ENCODE measurements around the gene TMC4.

The TMC4 gene

DNA sequence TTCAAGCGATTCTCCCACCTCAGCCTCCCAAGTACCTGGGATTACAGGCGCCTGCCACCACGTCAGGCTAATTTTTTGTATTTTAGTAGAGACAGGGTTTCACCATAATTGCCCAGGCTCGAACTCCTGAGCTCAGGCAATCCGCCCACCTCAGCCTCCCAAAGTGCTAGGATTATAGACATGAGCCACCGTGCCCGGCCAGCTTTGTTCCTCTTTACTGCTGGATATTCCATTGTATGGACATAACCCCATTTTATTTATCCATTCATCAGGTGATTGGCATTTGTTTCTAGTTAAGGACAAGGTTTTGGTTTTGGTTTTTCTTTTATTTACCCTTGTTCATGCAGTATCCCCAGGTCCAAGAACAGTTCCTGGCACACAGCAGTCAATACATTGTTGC is 23.6 kb upstream of the TMC4 start:
- TF ChIP-seq EGR1 (IDR thresholded peaks at IDR 0.05) (no peak), CREB1 (IDR thresholded peaks at IDR 0.05; ENCODE audit: low read depth) (no peak), NFIC (IDR thresholded peaks at IDR 0.05) (no peak), TCF12 (IDR thresholded peaks at IDR 0.05; ENCODE audit: low read depth) (no peak), EP300 (IDR thresholded peaks at IDR 0.05; ENCODE audit: borderline replicate concordance) (no peak), ZBTB7A (IDR thresholded peaks at IDR 0.05; ENCODE audit: low read depth) (no peak), FOXM1 (IDR thresholded peaks at IDR 0.05; ENCODE audit: borderline replicate concordance, low read depth) (no peak), TAF1 (IDR thresholded peaks at IDR 0.05; ENCODE audit: low read depth) (no peak), RAD21 (IDR thresholded peaks at IDR 0.05; ENCODE audit: low read depth) (no peak), CEBPB (IDR thresholded peaks at IDR 0.05) (no peak), TEAD4 (IDR thresholded peaks at IDR 0.05) (no peak), YY1 (IDR thresholded peaks at IDR 0.05; ENCODE audit: low read depth) (no peak)
- TF ChIP-seq, protein P1, sequence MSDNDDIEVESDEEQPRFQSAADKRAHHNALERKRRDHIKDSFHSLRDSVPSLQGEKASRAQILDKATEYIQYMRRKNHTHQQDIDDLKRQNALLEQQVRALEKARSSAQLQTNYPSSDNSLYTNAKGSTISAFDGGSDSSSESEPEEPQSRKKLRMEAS (IDR thresholded peaks at IDR 0.05), result no peak
- TF ChIP-seq, protein P2, sequence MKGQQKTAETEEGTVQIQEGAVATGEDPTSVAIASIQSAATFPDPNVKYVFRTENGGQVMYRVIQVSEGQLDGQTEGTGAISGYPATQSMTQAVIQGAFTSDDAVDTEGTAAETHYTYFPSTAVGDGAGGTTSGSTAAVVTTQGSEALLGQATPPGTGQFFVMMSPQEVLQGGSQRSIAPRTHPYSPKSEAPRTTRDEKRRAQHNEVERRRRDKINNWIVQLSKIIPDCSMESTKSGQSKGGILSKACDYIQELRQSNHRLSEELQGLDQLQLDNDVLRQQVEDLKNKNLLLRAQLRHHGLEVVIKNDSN (IDR thresholded peaks at IDR 0.05), result no peak
- TF ChIP-seq, protein P3, sequence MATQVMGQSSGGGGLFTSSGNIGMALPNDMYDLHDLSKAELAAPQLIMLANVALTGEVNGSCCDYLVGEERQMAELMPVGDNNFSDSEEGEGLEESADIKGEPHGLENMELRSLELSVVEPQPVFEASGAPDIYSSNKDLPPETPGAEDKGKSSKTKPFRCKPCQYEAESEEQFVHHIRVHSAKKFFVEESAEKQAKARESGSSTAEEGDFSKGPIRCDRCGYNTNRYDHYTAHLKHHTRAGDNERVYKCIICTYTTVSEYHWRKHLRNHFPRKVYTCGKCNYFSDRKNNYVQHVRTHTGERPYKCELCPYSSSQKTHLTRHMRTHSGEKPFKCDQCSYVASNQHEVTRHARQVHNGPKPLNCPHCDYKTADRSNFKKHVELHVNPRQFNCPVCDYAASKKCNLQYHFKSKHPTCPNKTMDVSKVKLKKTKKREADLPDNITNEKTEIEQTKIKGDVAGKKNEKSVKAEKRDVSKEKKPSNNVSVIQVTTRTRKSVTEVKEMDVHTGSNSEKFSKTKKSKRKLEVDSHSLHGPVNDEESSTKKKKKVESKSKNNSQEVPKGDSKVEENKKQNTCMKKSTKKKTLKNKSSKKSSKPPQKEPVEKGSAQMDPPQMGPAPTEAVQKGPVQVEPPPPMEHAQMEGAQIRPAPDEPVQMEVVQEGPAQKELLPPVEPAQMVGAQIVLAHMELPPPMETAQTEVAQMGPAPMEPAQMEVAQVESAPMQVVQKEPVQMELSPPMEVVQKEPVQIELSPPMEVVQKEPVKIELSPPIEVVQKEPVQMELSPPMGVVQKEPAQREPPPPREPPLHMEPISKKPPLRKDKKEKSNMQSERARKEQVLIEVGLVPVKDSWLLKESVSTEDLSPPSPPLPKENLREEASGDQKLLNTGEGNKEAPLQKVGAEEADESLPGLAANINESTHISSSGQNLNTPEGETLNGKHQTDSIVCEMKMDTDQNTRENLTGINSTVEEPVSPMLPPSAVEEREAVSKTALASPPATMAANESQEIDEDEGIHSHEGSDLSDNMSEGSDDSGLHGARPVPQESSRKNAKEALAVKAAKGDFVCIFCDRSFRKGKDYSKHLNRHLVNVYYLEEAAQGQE (IDR thresholded peaks at IDR 0.05; ENCODE audit: low read depth), result no peak

DNA sequence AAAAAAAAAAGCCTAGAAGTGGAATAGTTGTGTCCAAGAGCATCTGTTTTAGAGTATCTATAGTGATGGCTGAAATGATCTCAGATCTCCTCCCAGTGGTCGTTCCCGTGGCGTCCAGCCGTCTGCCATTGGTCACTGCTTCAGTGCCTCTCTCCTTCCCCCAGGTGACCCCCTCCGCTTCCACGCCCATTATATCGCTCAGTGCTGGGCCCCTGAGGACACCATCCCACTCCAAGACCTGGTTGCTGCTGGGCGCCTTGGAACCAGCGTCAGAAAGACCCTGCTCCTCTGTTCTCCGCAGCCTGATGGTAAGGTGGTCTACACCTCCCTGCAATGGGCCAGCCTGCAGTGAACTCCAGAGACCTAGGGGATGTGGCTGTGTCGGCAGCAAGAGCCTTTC is 20.1 kb upstream of the TMC4 start:
- TF ChIP-seq, protein P2 (IDR thresholded peaks at IDR 0.05), result no peak
- TF ChIP-seq CEBPB (IDR thresholded peaks at IDR 0.05), result no peak
- TF ChIP-seq, protein P1 (IDR thresholded peaks at IDR 0.05), result no peak
- TF ChIP-seq, protein P3 (IDR thresholded peaks at IDR 0.05; ENCODE audit: low read depth), result no peak
- TF ChIP-seq TEAD4 (IDR thresholded peaks at IDR 0.05), result no peak
- TF ChIP-seq TCF12 (IDR thresholded peaks at IDR 0.05; ENCODE audit: low read depth), result no peak
- TF ChIP-seq EP300 (IDR thresholded peaks at IDR 0.05; ENCODE audit: borderline replicate concordance), result no peak
- no peak for TF ChIP-seq NFIC (IDR thresholded peaks at IDR 0.05)
- no peak for TF ChIP-seq CREB1 (IDR thresholded peaks at IDR 0.05; ENCODE audit: low read depth)
- TF ChIP-seq EGR1 (IDR thresholded peaks at IDR 0.05), result no peak
- TF ChIP-seq YY1 (IDR thresholded peaks at IDR 0.05; ENCODE audit: low read depth), result no peak
- TF ChIP-seq RAD21 (IDR thresholded peaks at IDR 0.05; ENCODE audit: low read depth), result no peak

DNA sequence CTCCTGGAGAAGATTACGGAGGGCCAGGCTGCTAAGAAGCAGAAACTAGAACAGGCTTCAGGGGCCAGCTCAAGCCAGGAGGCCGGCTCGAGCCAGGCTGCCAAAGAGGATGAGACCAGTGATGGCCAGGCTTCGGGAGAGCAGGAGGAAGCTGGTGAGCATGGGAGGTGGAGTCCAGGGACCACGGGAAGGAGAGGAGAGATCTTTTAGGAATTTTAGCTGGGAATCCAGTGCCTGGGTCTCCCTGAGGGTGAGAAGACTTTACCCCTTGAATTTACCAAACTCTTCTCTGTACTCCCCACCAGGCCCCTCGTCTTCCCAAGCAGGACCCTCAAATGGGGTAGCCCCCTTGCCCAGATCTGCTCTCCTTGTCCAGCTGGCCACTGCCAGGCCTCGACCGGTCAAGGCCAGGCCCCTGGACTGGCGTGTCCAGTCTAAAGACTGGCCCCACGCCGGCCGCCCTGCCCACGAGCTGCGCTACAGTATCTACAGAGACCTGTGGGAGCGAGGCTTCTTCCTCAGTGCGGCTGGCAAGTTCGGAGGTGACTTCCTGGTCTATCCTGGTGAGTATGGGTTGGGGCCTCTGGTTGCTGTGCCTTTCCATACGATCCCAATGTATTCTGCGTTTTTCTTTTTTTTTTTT is 19.0 kb upstream of the TMC4 start:
- TF ChIP-seq NFIC (IDR thresholded peaks at IDR 0.05) (no peak), ZBTB7A (IDR thresholded peaks at IDR 0.05; ENCODE audit: low read depth) (peak; percentile 13; the same call in 1 of the 2 replicates)

DNA sequence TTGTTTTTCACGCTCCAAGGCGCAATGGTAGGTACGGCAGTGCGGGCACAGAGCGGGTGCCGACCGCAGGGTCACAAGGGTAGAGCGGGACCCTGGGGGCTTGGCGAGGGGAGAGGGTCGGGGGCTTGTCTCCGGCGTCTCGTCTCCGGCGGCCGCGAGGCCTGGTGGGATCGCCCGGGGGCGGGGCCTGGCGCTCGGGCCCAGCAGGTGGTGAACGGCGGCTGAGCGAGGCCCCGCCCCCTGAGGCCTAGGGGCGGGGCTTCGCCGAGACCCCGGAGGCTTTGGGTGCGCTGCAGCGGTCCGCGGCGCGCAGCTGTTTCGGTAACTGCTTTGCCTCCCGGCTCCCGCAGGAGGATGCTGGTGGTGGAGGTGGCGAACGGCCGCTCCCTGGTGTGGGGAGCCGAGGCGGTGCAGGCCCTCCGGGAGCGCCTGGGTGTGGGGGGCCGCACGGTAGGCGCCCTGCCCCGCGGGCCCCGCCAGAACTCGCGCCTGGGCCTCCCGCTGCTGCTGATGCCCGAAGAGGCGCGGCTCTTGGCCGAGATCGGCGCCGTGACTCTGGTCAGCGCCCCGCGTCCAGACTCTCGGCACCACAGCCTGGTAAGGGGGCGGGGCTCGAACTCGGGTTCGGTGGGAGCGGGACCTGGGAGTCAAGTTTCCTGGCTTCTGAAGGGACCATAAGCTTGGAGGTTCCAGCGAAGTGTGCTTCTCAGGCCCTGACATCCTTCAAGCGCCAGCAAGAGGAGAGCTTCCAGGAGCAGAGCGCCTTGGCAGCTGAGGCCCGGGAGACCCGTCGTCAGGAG is 18.3 kb upstream of the TMC4 start, which contains the start of gene TSEN34:
TSEN34 (plus strand) TSS at position 298 of the 800 bp plus-strand sequence; CDS start at position 355, 57 bp downstream.
- TF ChIP-seq FOXM1 (IDR thresholded peaks at IDR 0.05; ENCODE audit: borderline replicate concordance, low read depth), result no peak
- TF ChIP-seq TAF1 (IDR thresholded peaks at IDR 0.05; ENCODE audit: low read depth), result peak; percentile 45; the same call in 1 of the 2 replicates
- TF ChIP-seq, protein P1 (IDR thresholded peaks at IDR 0.05), result no peak
- TF ChIP-seq, protein P3 (IDR thresholded peaks at IDR 0.05; ENCODE audit: low read depth), result 0 out of 2 replicates have a peak, but pooled peaks have one; percentile 27
- 0 out of 2 replicates have a peak, but pooled peaks have one; percentile 7 for TF ChIP-seq YY1 (IDR thresholded peaks at IDR 0.05; ENCODE audit: low read depth)
- TF ChIP-seq, protein P2 (IDR thresholded peaks at IDR 0.05), result no peak

Measured in Ishikawa (cell line).